CD4-positive, alpha-beta T cell (primary cell): Measurements from ENCODE around the gene FA2H. TPM values are rescaled to one million over a fixed set of nuclear protein-coding genes. Genes with fewer than 3 reads are reported as not detected.
A peak's percentile ranks its signal among the peaks of the same experiment; 100 is the strongest.

Source experiments
- ATAC-seq: fragments of 200-7000 bp; cut with Tn5 transposase; one replicate; pipeline ENCODE4 v1.10.0; 2022; ENCODE audit warnings: mild to moderate bottlenecking; ENCODE audit not compliant: poor library complexity
- CTCF ChIA-PET: fragments of 350-600 bp; sonication (Branson Sonifier 250); formaldehyde crosslinking; loops from one replicate; lab custom pipeline; 2021; ENCODE audit warnings: antibody characterized with exemption, inconsistent platforms; lab: Charles Lee
- POLR2A ChIA-PET: fragments of 350-600 bp; sonication (Branson Sonifier 250); formaldehyde crosslinking; loops from one replicate; lab custom pipeline; 2021; ENCODE audit warnings: antibody characterized with exemption, inconsistent platforms; lab: Charles Lee
- DNase-seq, 14 experiments: peaks; one replicate each; pipeline ENCODE4 v3.0.0-alpha.2; 2013 to 2020; ENCODE audit warnings: mixed read lengths in 2 of 14
- H3K27ac ChIP-seq, 2 donors: one replicate each; pipeline versions ENCODE4 v1.5.1 to v1.7.0; 2013; ENCODE audit warnings: low read length in 2 of 2, low read depth in 1 of 2, mild to moderate bottlenecking in 1 of 2
- H3K27me3 ChIP-seq, 2 experiments: 1 replicate in 1 of 2; 2 replicates in 1 of 2; pipeline versions ENCODE4 v1.6.1 to v1.7.0; 2013; ENCODE audit warnings: low read length in 2 of 2, control low read depth in 1 of 2, mild to moderate bottlenecking in 1 of 2, moderate library complexity in 1 of 2; ENCODE audit not compliant: insufficient read depth in 2 of 2, control insufficient read depth in 1 of 2
- H3K36me3 ChIP-seq: one replicate; pipeline ENCODE4 v1.6.1; 2013; ENCODE audit warnings: low read length, control low read depth; ENCODE audit not compliant: insufficient read depth
- H3K4me1 ChIP-seq: one replicate; pipeline ENCODE4 v1.6.1; 2013; ENCODE audit warnings: low read length, control low read depth; ENCODE audit not compliant: insufficient read depth
- H3K4me3 ChIP-seq: one replicate; pipeline ENCODE4 v1.5.1; 2013; ENCODE audit warnings: mild to moderate bottlenecking, low read length, moderate library complexity
- H3K9me3 ChIP-seq, 2 experiments: 1 replicate in 1 of 2; 2 replicates in 1 of 2; pipeline versions ENCODE4 v1.6.1 to v1.7.0; 2013; ENCODE audit warnings: low read length in 2 of 2, mild to moderate bottlenecking in 2 of 2, control low read depth in 1 of 2, moderate library complexity in 1 of 2; ENCODE audit not compliant: control insufficient read depth in 1 of 2, insufficient read depth in 1 of 2
- H3K27ac Mint-ChIP-seq: one replicate; pipeline ENCODE4 v1.8.0; 2020; ENCODE audit warnings: mixed read lengths
- H3K27me3 Mint-ChIP-seq: one replicate; pipeline ENCODE4 v1.8.0; 2021; ENCODE audit warnings: mixed read lengths
- H3K36me3 Mint-ChIP-seq: one replicate; pipeline ENCODE4 v1.8.0; 2021; ENCODE audit warnings: low read depth, mixed read lengths
- H3K4me1 Mint-ChIP-seq: one replicate; pipeline ENCODE4 v1.8.0; 2021; ENCODE audit warnings: low read depth, mixed read lengths
- H3K4me3 Mint-ChIP-seq: one replicate; pipeline ENCODE4 v1.8.0; 2020; ENCODE audit warnings: mild to moderate bottlenecking, mixed read lengths
- H3K9me3 Mint-ChIP-seq: one replicate; pipeline ENCODE4 v1.8.0; 2020; ENCODE audit warnings: mixed read lengths
- intact Hi-C, 2 experiments: fragments of 100-400 bp; cut with DNase I in 1 of 2; cut with micrococcal nuclease in 1 of 2; formaldehyde crosslinking; loops; one replicate each; pipeline versions ENCODE4 v1.15.1 to v1.9.0; 2023 to 2025; cut with DNase I, micrococcal nuclease
- total RNA-seq, 174 experiments: library from RNA in 2 of 174; stranded (reverse) in 2 of 174; gene quantifications; one replicate each; pipeline ENCODE4 v1.2.3 and lab custom pipeline; 2021 to 2026
- TF ChIP-seq, protein P1 (sequence below): fragments of 200-600 bp; IDR thresholded peaks from one replicate; pipeline ENCODE4 v1.8.0; 2022; ENCODE audit warnings: antibody characterized with exemption, mild to moderate bottlenecking

The FA2H gene
- total RNA-seq, 2 experiments from 2014 or later: not detected

DNA sequence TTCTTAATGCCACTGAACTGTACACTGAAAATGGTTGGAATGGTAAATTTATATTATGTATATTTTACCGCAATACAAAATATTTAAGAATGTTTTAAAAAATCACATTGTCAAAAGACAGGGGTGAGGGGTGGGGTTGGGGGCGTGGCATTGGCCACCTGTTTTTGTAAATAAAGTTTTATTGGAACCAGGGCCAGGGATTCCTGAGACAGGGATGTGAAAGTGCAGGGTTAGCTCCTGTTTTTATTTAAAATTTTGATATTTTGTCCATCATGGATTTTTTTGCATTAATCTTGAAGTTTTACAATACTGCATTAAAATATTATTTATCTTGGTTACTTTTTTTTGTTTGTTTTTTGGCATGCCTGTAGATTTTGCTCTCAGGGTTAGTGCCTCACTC is 2.3 kb upstream of the FA2H start:
- Histone ChIP-seq H3K27me3 (peaks cover 29 to 37% of the 10 kb centered on the region in 2 experiments), H3K27ac (no peak overlapping the region), H3K36me3 (no peaks in the 10 kb centered on the region), H3K9me3 (peaks cover 0 to 7% of the 10 kb centered on the region in 2 experiments), H3K4me3 (no peak overlapping the region), H3K4me1 (peaks cover 12% of the 10 kb centered on the region)
- intact Hi-C loops: no loop called here
- peaks cover 37% of the 10 kb centered on the region for H3K27me3 Mint-ChIP-seq
- ChIA-PET CTCF (no interaction called here), POLR2A (no interaction called here)
- DNase-seq (no peak), ATAC-seq (no peak)
- no peaks in the 10 kb centered on the region for H3K9me3 Mint-ChIP-seq
- H3K4me3 Mint-ChIP-seq: no peak overlapping the region
- H3K36me3 Mint-ChIP-seq: no peaks in the 10 kb centered on the region
- H3K27ac Mint-ChIP-seq: no peak overlapping the region
- peaks cover 15% of the 10 kb centered on the region for H3K4me1 Mint-ChIP-seq
- TF ChIP-seq, protein P1, sequence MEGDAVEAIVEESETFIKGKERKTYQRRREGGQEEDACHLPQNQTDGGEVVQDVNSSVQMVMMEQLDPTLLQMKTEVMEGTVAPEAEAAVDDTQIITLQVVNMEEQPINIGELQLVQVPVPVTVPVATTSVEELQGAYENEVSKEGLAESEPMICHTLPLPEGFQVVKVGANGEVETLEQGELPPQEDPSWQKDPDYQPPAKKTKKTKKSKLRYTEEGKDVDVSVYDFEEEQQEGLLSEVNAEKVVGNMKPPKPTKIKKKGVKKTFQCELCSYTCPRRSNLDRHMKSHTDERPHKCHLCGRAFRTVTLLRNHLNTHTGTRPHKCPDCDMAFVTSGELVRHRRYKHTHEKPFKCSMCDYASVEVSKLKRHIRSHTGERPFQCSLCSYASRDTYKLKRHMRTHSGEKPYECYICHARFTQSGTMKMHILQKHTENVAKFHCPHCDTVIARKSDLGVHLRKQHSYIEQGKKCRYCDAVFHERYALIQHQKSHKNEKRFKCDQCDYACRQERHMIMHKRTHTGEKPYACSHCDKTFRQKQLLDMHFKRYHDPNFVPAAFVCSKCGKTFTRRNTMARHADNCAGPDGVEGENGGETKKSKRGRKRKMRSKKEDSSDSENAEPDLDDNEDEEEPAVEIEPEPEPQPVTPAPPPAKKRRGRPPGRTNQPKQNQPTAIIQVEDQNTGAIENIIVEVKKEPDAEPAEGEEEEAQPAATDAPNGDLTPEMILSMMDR: no peak

DNA sequence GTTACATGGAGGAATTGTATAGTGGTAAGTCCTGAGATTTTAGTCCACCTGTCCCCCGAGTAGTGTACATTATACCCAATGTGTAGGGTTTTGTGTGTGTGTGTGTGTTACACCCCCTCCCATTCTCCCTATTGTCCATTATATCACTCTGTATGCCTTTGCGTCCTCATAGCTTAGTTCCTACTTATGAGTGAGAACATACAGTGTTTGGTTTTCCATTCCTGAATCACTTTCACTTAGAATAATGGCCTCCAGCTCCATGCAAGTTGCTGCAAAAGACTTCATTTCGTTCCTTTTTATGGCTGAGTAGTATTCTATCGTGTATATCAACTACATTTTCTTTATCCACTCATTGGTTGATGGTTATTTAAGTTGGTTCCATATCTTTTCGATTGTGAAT is 635 bp upstream of the FA2H start:
- no peak for ATAC-seq
- intact Hi-C loops: no loop called here
- peak overlapping the region; percentile 31 for H3K4me3 Mint-ChIP-seq
- no peak overlapping the region for H3K27ac Mint-ChIP-seq
- DNase-seq: no peak
- TF ChIP-seq, protein P1: no peak
- H3K4me3 ChIP-seq: no peak overlapping the region
- H3K27ac ChIP-seq: no peak overlapping the region
- peaks cover 44% of the 10 kb centered on the region for H3K27me3 Mint-ChIP-seq
- H3K36me3 Mint-ChIP-seq: no peaks in the 10 kb centered on the region
- CTCF ChIA-PET: interaction anchor here (1.2 kb wide), 1 partner anchor 88 kb away, joined by 5 read pairs; no protein-coding TSS in a partner anchor
- peaks cover 0 to 7% of the 10 kb centered on the region in 2 experiments for H3K9me3 ChIP-seq
- H3K9me3 Mint-ChIP-seq: no peaks in the 10 kb centered on the region
- H3K4me1 ChIP-seq: peaks cover 12% of the 10 kb centered on the region
- peaks cover 15% of the 10 kb centered on the region for H3K4me1 Mint-ChIP-seq
- no peaks in the 10 kb centered on the region for H3K36me3 ChIP-seq
- H3K27me3 ChIP-seq: peaks cover 32 to 37% of the 10 kb centered on the region in 2 experiments
- POLR2A ChIA-PET: no interaction called here

DNA sequence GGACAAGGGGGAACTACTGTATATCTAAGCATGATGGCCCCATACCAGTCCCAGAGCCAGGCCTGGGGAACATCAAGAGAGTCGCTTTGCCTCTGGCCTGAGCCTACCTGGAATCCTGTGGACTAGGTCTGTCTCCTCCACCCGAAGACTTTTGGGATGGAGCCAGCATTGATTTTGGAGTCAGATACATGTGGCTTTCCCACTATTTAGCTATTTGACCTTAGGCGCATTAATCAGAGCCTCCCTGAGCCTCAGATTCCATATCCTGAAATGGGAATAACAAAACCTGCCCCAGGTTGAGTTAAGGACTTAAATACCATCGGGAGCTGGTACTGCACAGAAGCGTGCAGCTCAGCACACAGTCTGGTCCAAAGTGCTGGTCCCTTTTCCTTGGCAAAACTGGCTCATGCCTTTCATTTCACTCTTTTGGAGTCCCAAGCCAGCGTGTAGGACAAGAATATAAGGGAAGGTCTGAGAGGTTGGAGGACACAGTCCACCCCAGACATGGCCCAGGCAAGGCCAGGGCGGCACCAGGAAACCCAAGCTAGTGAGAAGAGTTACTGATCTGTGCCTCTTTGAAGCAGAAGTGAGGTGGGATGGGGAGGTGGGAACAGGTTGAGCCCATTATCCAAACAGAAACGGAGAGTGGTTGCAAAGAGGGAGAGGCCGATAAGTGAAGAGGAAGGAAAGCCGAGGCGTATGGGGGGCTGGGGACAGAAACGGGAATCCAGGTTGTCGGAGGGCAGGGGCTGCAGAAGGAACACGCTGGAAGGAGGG is 986 bp downstream of the FA2H start:
- no peaks in the 10 kb centered on the region for H3K36me3 Mint-ChIP-seq
- H3K4me3 Mint-ChIP-seq: peak overlapping the region; percentile 78
- intact Hi-C loops: no loop called here
- Histone ChIP-seq H3K4me3 (no peak overlapping the region), H3K27ac (no peak overlapping the region), H3K36me3 (no peaks in the 10 kb centered on the region), H3K4me1 (peaks cover 12% of the 10 kb centered on the region), H3K27me3 (peaks cover 32 to 37% of the 10 kb centered on the region in 2 experiments), H3K9me3 (peaks cover 0 to 7% of the 10 kb centered on the region in 2 experiments)
- no peak overlapping the region for H3K27ac Mint-ChIP-seq
- peaks cover 15% of the 10 kb centered on the region for H3K4me1 Mint-ChIP-seq
- POLR2A ChIA-PET: no interaction called here
- peaks cover 44% of the 10 kb centered on the region for H3K27me3 Mint-ChIP-seq
- ATAC-seq (no peak), DNase-seq (no peak)
- H3K9me3 Mint-ChIP-seq: no peaks in the 10 kb centered on the region
- TF ChIP-seq, protein P1: no peak
- CTCF ChIA-PET: no interaction called here
